Activated naive CD8-positive, alpha-beta T cell (primary cell): ENCODE measurements around the gene MRGPRF.
A peak's percentile ranks its signal among the peaks of the same experiment; 100 is the strongest.

Source experiments
- H3K27ac Mint-ChIP-seq: one replicate; pipeline ENCODE4 v1.8.0; 2021; ENCODE audit warnings: mixed read lengths
- H3K27me3 Mint-ChIP-seq: one replicate; pipeline ENCODE4 v1.8.0; 2021; ENCODE audit warnings: mixed read lengths
- H3K36me3 Mint-ChIP-seq: one replicate; pipeline ENCODE4 v1.8.0; 2021; ENCODE audit warnings: mixed read lengths
- H3K4me1 Mint-ChIP-seq: one replicate; pipeline ENCODE4 v1.8.0; 2021; ENCODE audit warnings: low read depth, mixed read lengths
- H3K4me3 Mint-ChIP-seq: one replicate; pipeline ENCODE4 v1.8.0; 2021; ENCODE audit warnings: mild to moderate bottlenecking, mixed read lengths
- H3K9me3 Mint-ChIP-seq: one replicate; pipeline ENCODE4 v1.8.0; 2021; ENCODE audit warnings: low read depth, mixed read lengths

MRGPRF gene

GRCh38 chr11:69053546-69054396, 40.7 kb upstream of the MRGPRF start:
- no peaks in the 10 kb centered on the region for H3K27me3 Mint-ChIP-seq
- H3K4me3 Mint-ChIP-seq: no peak overlapping the region
- no peaks in the 10 kb centered on the region for H3K36me3 Mint-ChIP-seq
- no peak overlapping the region for H3K27ac Mint-ChIP-seq
- H3K4me1 Mint-ChIP-seq: peaks cover 32% of the 10 kb centered on the region
- H3K9me3 Mint-ChIP-seq: no peaks in the 10 kb centered on the region

DNA sequence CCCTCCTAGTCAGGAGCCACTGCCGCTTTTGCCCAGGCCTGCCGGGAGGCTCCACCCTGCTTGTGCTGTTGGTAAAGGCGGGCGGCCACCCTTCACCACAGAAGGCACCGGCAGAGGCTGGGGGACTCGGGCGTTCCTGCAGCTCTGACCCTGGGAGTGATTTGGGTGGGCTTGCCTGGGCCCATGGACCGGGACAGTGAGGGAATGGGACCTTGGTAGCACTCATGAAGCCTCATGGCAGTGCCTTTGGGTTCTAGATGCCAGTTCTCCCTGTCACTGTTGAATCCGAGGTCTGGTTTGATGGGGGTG, 40.1 kb upstream of the MRGPRF start:
- H3K27me3 Mint-ChIP-seq: no peaks in the 10 kb centered on the region
- peaks cover 36% of the 10 kb centered on the region for H3K4me1 Mint-ChIP-seq
- no peak overlapping the region for H3K27ac Mint-ChIP-seq
- H3K4me3 Mint-ChIP-seq: no peak overlapping the region
- H3K9me3 Mint-ChIP-seq: no peaks in the 10 kb centered on the region
- H3K36me3 Mint-ChIP-seq: no peaks in the 10 kb centered on the region

- Mint-ChIP-seq H3K4me3 (no peak overlapping the region), H3K27me3 (no peaks in the 10 kb centered on the region), H3K4me1 (peaks cover 39% of the 10 kb centered on the region), H3K9me3 (no peaks in the 10 kb centered on the region), H3K36me3 (no peaks in the 10 kb centered on the region), H3K27ac (no peak overlapping the region)
Observed at GRCh38 chr11:69052343-69053168, 39.5 kb upstream of the MRGPRF start.

DNA sequence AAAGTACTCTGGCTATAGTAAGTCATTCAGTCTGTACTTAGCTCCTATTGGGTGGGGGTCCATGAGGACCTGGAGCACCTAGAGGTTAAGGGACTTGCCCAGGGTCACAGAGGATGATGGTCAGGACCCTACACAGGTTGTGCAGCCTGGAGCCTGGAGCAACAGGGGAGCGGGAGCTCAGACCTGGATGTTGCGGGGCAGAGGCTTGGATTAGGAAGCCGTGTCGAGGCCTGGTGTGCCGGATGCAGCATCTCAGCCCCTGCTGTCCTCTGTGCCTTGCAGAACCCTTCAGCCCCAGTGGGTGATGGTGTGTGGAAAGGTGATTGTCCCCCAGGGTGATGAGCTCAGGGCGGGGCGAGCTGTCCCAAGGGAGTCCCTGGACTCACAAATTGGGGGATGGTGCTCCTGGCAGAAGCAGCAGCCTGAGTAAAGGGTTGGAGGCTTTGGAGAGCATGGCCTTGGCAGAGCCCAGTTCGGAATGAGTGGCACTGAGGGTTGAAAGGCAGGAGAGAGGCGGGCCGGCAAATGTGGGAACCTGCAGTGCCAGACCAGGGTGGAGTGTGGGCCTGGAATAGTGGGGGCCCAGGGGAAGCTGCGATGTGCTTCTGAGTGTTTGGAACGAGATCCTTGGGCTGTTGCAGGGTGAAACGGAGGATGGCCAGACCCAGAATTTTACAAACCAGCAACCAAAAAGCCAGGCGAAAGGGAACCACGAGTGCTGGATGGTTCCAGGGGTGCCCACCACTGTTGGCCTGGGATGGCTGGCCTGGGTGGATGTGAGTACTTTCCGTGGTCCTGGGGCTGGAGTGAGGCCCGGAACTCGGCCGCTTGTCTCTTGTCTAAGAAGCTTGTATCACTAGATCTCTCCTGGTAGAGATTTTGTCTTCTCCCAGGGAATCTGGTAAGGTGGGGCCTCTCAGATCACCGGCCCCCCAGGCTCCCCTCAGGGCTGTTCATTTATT, 38.6 kb upstream of the MRGPRF start:
- peaks cover 39% of the 10 kb centered on the region for H3K4me1 Mint-ChIP-seq
- H3K27ac Mint-ChIP-seq: peak overlapping the region; percentile 64
- H3K4me3 Mint-ChIP-seq: peak overlapping the region; percentile 59
- no peaks in the 10 kb centered on the region for H3K9me3 Mint-ChIP-seq
- no peaks in the 10 kb centered on the region for H3K27me3 Mint-ChIP-seq
- no peaks in the 10 kb centered on the region for H3K36me3 Mint-ChIP-seq

DNA sequence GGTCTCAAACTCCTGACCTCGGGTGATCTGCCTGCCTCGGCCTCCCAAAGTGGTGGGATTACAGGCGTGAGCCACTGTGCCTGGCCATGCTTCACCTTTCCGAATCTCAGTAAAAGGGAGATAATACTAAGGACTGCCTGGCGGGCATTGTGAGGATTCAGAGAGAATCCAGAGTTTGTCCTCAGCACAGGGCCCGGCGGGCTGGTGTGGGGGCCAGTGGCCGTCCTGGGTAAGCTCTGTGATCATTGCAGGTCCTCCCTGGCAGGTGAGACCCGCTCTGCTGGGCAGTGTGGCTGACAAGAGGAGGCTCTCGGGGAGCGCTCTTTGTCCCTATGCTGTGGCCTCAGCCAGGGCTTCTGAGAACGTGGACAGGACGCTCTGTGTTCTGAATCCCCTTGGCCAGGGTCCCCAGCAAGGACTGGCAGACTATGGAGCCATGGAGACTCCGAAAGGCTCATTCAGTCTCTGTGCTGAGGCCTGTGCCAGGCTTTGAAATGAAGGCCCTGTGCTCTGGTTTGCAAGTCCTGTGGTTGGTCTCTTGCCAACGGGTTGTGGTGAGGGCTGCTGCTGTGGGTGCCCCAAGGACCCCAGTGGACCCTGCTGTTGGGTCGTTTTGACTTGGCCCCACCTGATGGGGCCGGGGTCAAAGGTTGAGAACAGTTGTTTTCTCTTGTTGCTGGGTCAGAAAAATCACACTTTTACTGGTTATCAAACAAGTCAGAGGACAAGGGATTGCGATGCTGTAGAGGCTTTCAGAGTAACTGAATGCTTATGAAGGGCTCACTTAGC, 37.7 kb upstream of the MRGPRF start:
- no peaks in the 10 kb centered on the region for H3K27me3 Mint-ChIP-seq
- H3K4me3 Mint-ChIP-seq: peak overlapping the region; percentile 59
- no peaks in the 10 kb centered on the region for H3K9me3 Mint-ChIP-seq
- H3K36me3 Mint-ChIP-seq: no peaks in the 10 kb centered on the region
- peaks cover 36% of the 10 kb centered on the region for H3K4me1 Mint-ChIP-seq
- peak overlapping the region; percentile 81 for H3K27ac Mint-ChIP-seq

- H3K9me3 Mint-ChIP-seq: no peaks in the 10 kb centered on the region
- peak overlapping the region; percentile 88 for H3K4me3 Mint-ChIP-seq
- H3K27me3 Mint-ChIP-seq: no peaks in the 10 kb centered on the region
- no peaks in the 10 kb centered on the region for H3K36me3 Mint-ChIP-seq
- peak overlapping the region; percentile 81 for H3K27ac Mint-ChIP-seq
- H3K4me1 Mint-ChIP-seq: peaks cover 34% of the 10 kb centered on the region
Observed at GRCh38 chr11:69049490-69049867, 36.4 kb upstream of the MRGPRF start.

GRCh38 chr11:69048694-69049489, 35.8 kb upstream of the MRGPRF start, which contains the start of gene TPCN2:
Gene TPCN2, plus strand, starts transcription at chr11:69048932. Its CDS starts 66 bp downstream, at chr11:69048998.
- peaks cover 34% of the 10 kb centered on the region for H3K4me1 Mint-ChIP-seq
- H3K27ac Mint-ChIP-seq: peak within 1 kb of the TSS; percentile 81
- H3K9me3 Mint-ChIP-seq: no peaks in the 10 kb centered on the region
- H3K27me3 Mint-ChIP-seq: no peaks in the 10 kb centered on the region
- H3K36me3 Mint-ChIP-seq: no peaks in the 10 kb centered on the region
- peak within 1 kb of the TSS; percentile 88 for H3K4me3 Mint-ChIP-seq

GRCh38 chr11:69048031-69048693, 35.1 kb upstream of the MRGPRF start:
- no peaks in the 10 kb centered on the region for H3K27me3 Mint-ChIP-seq
- peaks cover 34% of the 10 kb centered on the region for H3K4me1 Mint-ChIP-seq
- H3K4me3 Mint-ChIP-seq: peak overlapping the region; percentile 76

DNA sequence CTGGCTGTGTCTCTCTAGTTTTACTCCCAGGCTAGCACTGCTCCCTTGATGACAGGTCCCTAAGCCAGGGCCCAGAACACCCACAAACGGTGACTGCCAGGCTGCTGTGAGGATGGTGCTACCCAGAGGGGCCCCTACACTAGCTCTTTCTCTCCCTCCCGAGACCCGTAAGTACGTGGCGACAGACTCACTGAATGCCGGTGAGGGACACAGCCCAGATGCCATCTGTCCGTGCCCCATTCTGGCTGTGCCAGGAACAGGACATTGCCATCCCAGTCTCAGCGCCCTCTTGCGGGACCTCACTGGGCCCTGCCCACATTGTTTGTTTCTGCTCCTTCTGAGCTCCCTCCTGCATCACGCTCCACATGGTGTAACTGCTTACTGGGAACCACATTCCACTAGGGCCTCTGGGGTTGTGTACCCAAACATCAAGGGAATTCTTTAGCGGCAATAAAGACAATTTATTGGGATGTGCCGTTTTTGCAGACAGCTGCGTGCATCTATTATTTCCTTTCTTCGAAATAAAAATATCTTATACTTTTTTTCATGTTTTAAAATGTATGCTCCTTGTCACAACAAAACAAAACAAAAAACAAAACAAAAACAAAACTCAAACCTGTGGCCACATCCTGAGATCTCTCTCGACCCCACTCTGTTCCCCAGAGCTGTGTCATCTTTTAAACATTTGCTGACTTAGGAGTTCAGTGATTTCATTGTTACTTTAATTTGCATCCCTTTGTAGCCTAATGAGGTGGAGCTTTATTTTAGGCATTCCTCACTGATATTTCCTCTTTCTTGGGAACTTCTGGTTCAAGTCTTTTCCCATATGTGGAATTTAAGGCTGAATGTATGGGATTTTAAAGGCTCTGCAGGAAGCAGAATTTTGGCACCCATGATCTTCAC, 31.3 kb upstream of the MRGPRF start:
- Mint-ChIP-seq H3K27me3 (no peaks in the 10 kb centered on the region), H3K27ac (no peak overlapping the region)

More at GRCh38 chr11:69048031-69048693, 35.1 kb upstream of the MRGPRF start:
- Mint-ChIP-seq H3K9me3 (no peaks in the 10 kb centered on the region), H3K36me3 (no peaks in the 10 kb centered on the region), H3K27ac (no peak overlapping the region)

DNA sequence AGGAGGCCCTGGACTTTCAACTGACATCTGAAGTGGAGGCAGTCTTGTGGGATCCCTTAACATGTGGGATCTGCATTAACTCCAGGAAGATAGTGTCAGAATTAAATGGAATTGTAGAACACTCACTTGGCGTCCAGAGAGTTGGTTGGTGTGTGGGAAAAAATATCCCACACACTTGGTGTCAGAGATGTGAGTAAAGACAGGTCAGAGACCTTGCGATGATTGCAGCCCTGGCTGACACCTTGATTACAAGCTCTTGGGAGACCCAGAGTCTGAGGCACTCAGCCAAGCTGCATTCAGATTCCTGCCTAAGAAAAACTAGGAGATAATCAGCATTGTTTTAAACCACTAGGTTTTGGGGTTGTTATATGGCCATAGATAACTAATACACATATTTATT, 28.5 kb upstream of the MRGPRF start:
- Mint-ChIP-seq H3K9me3 (no peaks in the 10 kb centered on the region), H3K27me3 (no peaks in the 10 kb centered on the region), H3K27ac (no peak overlapping the region), H3K36me3 (no peaks in the 10 kb centered on the region), H3K4me3 (no peak overlapping the region), H3K4me1 (peaks cover 11% of the 10 kb centered on the region)

More for the DNA sequence above, 31.3 kb upstream of the MRGPRF start:
- Mint-ChIP-seq H3K36me3 (no peaks in the 10 kb centered on the region), H3K4me3 (no peak overlapping the region), H3K4me1 (peaks cover 18% of the 10 kb centered on the region), H3K9me3 (no peaks in the 10 kb centered on the region)

DNA sequence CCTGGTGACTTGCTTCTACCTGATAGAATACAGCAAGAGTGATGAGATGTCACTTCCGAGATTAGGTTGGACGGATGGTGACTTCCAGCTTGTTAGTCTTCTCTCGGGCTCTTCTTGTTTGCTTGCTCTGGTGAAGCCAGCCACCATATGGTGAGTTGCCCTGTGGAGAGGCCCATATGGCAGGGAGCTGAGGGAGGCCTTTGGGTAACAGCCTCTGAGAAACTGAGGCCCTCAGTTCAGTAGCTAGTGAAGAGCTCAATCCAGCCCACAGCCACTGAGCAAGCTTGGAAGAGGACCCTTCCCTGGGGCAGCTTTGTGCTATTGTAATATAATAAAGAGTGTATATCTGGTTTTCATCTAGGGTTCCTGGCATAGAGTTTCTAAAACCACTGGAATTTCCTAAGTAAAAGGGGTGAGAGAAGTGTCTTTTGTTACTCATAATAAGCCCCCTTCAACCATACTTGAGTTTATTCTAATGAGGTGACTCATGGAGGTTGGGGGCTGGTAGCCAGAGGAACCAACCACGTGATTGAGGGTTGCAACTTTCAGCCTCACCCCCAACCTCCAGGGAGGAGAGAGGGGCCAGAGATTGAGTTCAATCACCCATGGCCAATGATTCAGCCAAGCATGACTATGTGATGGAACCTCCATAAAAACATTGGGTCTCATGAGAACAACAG, 27.7 kb upstream of the MRGPRF start:
- Mint-ChIP-seq H3K36me3 (no peaks in the 10 kb centered on the region), H3K9me3 (no peaks in the 10 kb centered on the region), H3K4me1 (peaks cover 11% of the 10 kb centered on the region), H3K27ac (peak overlapping the region; percentile 61), H3K4me3 (no peak overlapping the region), H3K27me3 (no peaks in the 10 kb centered on the region)

DNA sequence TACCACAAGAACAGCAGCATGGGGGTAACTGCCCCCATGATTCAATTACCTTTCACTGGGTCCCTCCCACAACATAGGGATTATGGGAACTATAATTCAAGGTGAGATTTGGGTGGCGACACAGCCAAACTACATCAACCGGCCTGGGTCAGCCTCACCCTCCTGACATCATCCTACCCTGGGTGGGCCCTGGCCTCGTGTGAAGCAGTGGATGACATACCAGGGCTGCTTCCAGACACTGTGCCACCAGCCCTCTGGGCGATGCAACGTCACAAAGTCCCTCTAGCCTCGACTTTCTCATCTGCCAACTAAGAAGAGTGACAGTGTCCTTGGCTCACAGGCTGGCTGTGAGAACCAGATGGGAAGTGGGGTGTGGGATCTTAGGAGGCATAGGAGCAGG, 27.0 kb upstream of the MRGPRF start:
- H3K27ac Mint-ChIP-seq: no peak overlapping the region
- H3K4me3 Mint-ChIP-seq: no peak overlapping the region
- no peaks in the 10 kb centered on the region for H3K36me3 Mint-ChIP-seq
- H3K4me1 Mint-ChIP-seq: peaks cover 11% of the 10 kb centered on the region
- H3K9me3 Mint-ChIP-seq: no peaks in the 10 kb centered on the region
- no peaks in the 10 kb centered on the region for H3K27me3 Mint-ChIP-seq
